ENCODE results near the gene PCSK4. TPM values are rescaled to one million over a fixed set of nuclear protein-coding genes. Genes with fewer than 3 reads are reported as not detected.

Gene PCSK4
- total and polyA plus RNA-seq, 9 of the 15 experiments (the other 6 are each of a cell fraction or from before 2014, with no cell fraction given), result 0.01 to 9.1 (median 2.1) TPM; not detected in 1

DNA sequence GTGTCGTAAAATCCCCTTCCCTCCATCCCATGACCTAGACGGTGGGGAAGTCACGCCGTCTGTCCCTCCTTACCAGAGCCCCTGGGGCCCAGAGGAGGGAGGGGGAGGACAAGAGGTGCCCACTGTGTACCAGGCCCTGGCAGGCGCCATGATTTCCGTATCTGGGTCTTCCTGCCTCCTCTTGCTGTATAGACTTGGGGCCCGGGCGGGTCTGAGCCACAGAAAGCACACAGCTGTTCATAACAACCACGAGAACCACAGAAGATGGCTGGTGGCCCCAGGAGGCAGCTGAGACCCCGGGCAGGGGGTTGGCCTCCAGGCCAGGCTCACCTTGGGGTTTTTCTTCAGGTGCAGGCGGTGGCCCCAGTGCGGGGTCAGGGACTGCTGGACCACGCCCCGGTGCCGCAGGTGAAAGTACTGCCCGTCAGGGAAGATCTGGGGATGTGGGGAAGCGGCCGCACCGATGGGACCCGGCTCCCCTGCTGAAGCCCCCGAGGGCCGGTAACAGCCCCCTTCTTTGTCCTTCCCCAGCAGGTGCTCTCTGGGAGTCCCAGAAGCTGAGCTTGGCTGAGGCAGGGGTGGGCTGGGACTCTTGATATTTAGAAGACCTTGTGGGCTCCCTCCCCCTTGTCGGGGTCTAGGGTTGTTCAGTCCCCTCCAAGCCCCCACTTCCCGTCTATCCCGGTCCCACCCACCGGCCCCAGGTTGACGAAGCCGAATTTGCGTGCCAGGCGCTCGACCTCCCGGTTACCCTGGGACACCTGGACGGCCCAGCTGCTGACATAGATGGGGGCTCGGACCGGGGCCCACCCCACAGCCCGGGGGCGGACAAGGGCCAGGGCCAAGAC is 463 bp downstream of the PCSK4 start (continued):
- no peak for TF ChIP-seq HDAC1 (IDR thresholded peaks at IDR 0.05)

DNA sequence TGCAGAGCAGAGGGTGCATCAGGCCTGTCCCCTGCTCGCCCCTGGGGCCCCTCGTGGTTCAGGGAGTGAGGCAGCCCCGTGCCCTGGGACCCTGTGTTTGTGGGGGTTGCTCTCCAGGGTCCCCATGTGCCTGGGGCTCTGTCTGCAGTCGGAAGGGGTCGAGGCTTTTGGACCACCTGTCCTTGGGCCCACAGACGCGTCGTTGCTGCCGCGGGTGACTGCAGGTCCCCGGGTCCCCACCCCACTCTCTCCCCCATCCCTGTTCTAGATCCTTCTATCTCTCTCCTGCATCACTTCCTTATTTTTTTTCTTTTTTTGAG is 1.9 kb downstream of the PCSK4 start:
- intact Hi-C loops (cut with micrococcal nuclease), result no loop called here
- Histone ChIP-seq H3K9me1 (ENCODE audit: control insufficient read depth, insufficient read depth, low read length) (no peaks in the 10 kb centered on the region), H3K27me3 (ENCODE audit: control insufficient read depth in 2 of 2, insufficient read depth in 2 of 2, low read length in 2 of 2) (no peaks in the 10 kb centered on the region), H3K4me3 (no peak overlapping the region), H3K79me2 (ENCODE audit: control insufficient read depth, insufficient read depth, low read length) (peaks cover 23% of the 10 kb centered on the region), H4K20me1 (replicated peaks; ENCODE audit: control insufficient read depth, insufficient read depth, low read length) (0 out of 2 replicates have a peak, but pooled peaks cover 3% of the 10 kb centered on the region), H3K36me3 (ENCODE audit: control insufficient read depth, insufficient read depth, low read length) (no peaks in the 10 kb centered on the region), H3K4me1 (replicated peaks in 1 of 2; ENCODE audit: control insufficient read depth in 2 of 2, insufficient read depth in 2 of 2, low read length in 2 of 2) (peaks cover 15 to 62% of the 10 kb centered on the region in 2 experiments), H3K9ac (ENCODE audit: insufficient read depth in 1 of 2, low read depth in 2 of 2, low read length in 2 of 2) (peak overlapping the region in 1 of 2 experiments; percentile 10; a peak in 1 of 4 replicates), H3K9me3 (replicated peaks; ENCODE audit: control insufficient read depth, insufficient read depth, low read depth, low read length) (no peaks in the 10 kb centered on the region), H2AFZ (ENCODE audit: low read depth, low read length) (no peak overlapping the region), H3K27ac (ENCODE audit: extremely low read depth, low read depth, low read length) (no peak overlapping the region), H3K4me2 (ENCODE audit: insufficient read depth, low read length) (no peak overlapping the region)
- 86% methylated on average over 9 of the region's 11 CpGs for WGBS (ENCODE audit: insufficient coverage, low coverage, missing lambda C conversion rate)
- ChIA-PET CTCF (ENCODE audit: low intra/inter-chr PET ratio) (no interaction called here), POLR2A (no interaction called here)
- no peak for FAIRE-seq
- ATAC-seq, result no peak
- no TSS peak for BruUV-seq (replicated peaks)
- DNase-seq (ENCODE audit: extremely low read depth in 1 of 4, low spot score in 3 of 4), result no peak
- TF ChIP-seq SPI1 (IDR thresholded peaks at IDR 0.05; ENCODE audit: borderline replicate concordance, low read depth, low read length) (0 out of 2 replicates have a peak, but pooled peaks have one; percentile 27), ZNF324 (CRISPR knock-in tag; IDR thresholded peaks at IDR 0.05) (no peak)
- in situ Hi-C loops (cut with MboI), result no loop called here
